ENCODE results near the gene SYNGR2. TPM values are rescaled to one million over a fixed set of nuclear protein-coding genes. Genes with fewer than 3 reads are reported as not detected.

SYNGR2 gene
- total RNA-seq, 3 donors from 2014 or later, result 37.8 to 69.5 (median 64.2) TPM

GRCh38 chr17:78143214-78144146 lies 24.9 kb upstream of the SYNGR2 start:
- TF ChIP-seq POLR2AphosphoS5 (IDR thresholded peaks at IDR 0.05), result no peak
- TF ChIP-seq POLR2A (IDR thresholded peaks at IDR 0.05), result no peak
- no peak for TF ChIP-seq CTCF (IDR thresholded peaks at IDR 0.05)
- H3K27me3 ChIP-seq, result no peaks in the 10 kb centered on the region
- H3K27ac ChIP-seq, result peak overlapping the region; percentile 41 to 68
- H3K4me1 ChIP-seq, result peaks cover 4 to 23% of the 10 kb centered on the region in 2 donors
- H3K36me3 ChIP-seq, result no peaks in the 10 kb centered on the region
- no peaks in the 10 kb centered on the region for H3K9me3 ChIP-seq
- no peak overlapping the region for H3K4me3 ChIP-seq
- intact Hi-C loops (cut with DNase I; ENCODE audit: low total_unique reads), result no loop called here
- DNase-seq (ENCODE audit: low spot score in 2 of 2), result no peak

GRCh38 chr17:78144147-78144719 lies 24.1 kb upstream of the SYNGR2 start:
- Histone ChIP-seq H3K4me1 (peaks cover 4 to 23% of the 10 kb centered on the region in 2 donors), H3K27me3 (no peaks in the 10 kb centered on the region), H3K27ac (peak overlapping the region; percentile 41 to 68), H3K9me3 (no peaks in the 10 kb centered on the region), H3K4me3 (peak overlapping the region in 1 of 3 donors; percentile 7), H3K36me3 (no peaks in the 10 kb centered on the region)
- intact Hi-C loops (cut with DNase I; ENCODE audit: low total_unique reads), result no loop called here
- TF ChIP-seq CTCF (IDR thresholded peaks at IDR 0.05), result no peak
- no peak for TF ChIP-seq POLR2A (IDR thresholded peaks at IDR 0.05)
- no peak for TF ChIP-seq POLR2AphosphoS5 (IDR thresholded peaks at IDR 0.05)
- peak in 1 of 2 donors; percentile 56 for DNase-seq (ENCODE audit: low spot score in 2 of 2)

GRCh38 chr17:78144736-78145641 lies 23.4 kb upstream of the SYNGR2 start:
- peaks cover 4 to 23% of the 10 kb centered on the region in 2 donors for H3K4me1 ChIP-seq
- H3K27ac ChIP-seq, result peak overlapping the region; percentile 41 to 68
- H3K9me3 ChIP-seq, result no peaks in the 10 kb centered on the region
- DNase-seq (ENCODE audit: low spot score in 2 of 2), result peak; percentile 61 to 76
- intact Hi-C loops (cut with DNase I; ENCODE audit: low total_unique reads), result no loop called here
- no peaks in the 10 kb centered on the region for H3K36me3 ChIP-seq
- H3K27me3 ChIP-seq, result no peaks in the 10 kb centered on the region
- H3K4me3 ChIP-seq, result peak overlapping the region in 1 of 3 donors; percentile 7
- TF ChIP-seq POLR2AphosphoS5 (IDR thresholded peaks at IDR 0.05), result peak in 1 of 3 donors; percentile 8
- TF ChIP-seq POLR2A (IDR thresholded peaks at IDR 0.05), result no peak

GRCh38 chr17:78146471-78146869 lies 21.9 kb upstream of the SYNGR2 start:
- Histone ChIP-seq H3K27me3 (no peaks in the 10 kb centered on the region), H3K9me3 (no peaks in the 10 kb centered on the region), H3K27ac (no peak overlapping the region), H3K4me1 (peaks cover 3 to 22% of the 10 kb centered on the region in 2 donors), H3K36me3 (no peaks in the 10 kb centered on the region), H3K4me3 (no peak overlapping the region)
- TF ChIP-seq CTCF (IDR thresholded peaks at IDR 0.05), result no peak
- TF ChIP-seq POLR2AphosphoS5 (IDR thresholded peaks at IDR 0.05), result no peak
- no peak for TF ChIP-seq POLR2A (IDR thresholded peaks at IDR 0.05)
- no peak for DNase-seq (ENCODE audit: low spot score in 2 of 2)
- intact Hi-C loops (cut with DNase I; ENCODE audit: low total_unique reads), result no loop called here

- no peaks in the 10 kb centered on the region for H3K36me3 ChIP-seq
- H3K27ac ChIP-seq, result peak overlapping the region in 1 of 2 donors; percentile 54
- intact Hi-C loops (cut with DNase I; ENCODE audit: low total_unique reads), result no loop called here
- DNase-seq (ENCODE audit: low spot score in 2 of 2), result no peak
- H3K9me3 ChIP-seq, result no peaks in the 10 kb centered on the region
- no peaks in the 10 kb centered on the region for H3K27me3 ChIP-seq
- no peak for TF ChIP-seq POLR2AphosphoS5 (IDR thresholded peaks at IDR 0.05)
- H3K4me1 ChIP-seq, result peaks cover 0 to 18% of the 10 kb centered on the region in 2 donors
- no peak overlapping the region for H3K4me3 ChIP-seq
Observed at GRCh38 chr17:78146881-78147280, 21.5 kb upstream of the SYNGR2 start.

All from breast epithelium (tissue), 4 donors.